GM21528 (cell line): ENCODE measurements around the gene BRD4.

Experiments
- ATAC-seq: cut with Tn5 transposase; IDR thresholded peaks from one replicate; pipeline ENCODE4 v1.9.1; 2021; ENCODE audit warnings: mild to moderate bottlenecking, moderate library complexity; ENCODE audit not compliant: unreplicated experiment, low FRiP score

Gene BRD4

DNA sequence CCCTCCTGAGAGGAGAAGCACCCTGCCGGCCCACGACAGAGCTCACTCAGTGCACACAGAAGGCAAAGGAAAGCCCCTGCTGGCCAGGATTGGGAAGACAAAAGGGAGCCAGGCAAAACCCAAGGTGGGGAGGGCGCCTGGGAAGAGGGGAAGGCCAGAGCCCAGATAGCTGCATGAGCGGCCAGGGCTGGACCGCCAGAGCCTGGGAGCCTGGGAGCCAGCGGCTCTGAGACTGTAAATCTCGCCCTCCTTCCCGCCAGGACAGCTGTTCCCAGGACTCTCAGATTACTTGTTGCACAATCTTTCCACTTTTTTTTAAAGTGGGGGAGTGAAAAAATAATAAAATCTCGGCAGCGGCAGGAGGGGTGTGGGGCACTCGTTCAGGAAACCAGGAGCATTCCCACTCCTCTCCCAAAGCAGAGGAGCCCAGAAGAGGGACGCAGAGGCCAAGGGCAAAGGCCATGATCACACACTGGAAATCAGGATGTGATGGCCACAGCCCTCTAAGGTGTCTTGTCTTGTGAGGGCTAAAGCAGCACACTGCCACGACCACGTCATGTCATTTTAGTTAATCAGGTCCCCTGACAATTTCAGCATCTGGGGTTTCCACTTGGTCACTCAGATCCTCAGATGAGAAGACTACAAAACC lies 80.5 kb downstream of the BRD4 start:
- ATAC-seq: no peak

DNA sequence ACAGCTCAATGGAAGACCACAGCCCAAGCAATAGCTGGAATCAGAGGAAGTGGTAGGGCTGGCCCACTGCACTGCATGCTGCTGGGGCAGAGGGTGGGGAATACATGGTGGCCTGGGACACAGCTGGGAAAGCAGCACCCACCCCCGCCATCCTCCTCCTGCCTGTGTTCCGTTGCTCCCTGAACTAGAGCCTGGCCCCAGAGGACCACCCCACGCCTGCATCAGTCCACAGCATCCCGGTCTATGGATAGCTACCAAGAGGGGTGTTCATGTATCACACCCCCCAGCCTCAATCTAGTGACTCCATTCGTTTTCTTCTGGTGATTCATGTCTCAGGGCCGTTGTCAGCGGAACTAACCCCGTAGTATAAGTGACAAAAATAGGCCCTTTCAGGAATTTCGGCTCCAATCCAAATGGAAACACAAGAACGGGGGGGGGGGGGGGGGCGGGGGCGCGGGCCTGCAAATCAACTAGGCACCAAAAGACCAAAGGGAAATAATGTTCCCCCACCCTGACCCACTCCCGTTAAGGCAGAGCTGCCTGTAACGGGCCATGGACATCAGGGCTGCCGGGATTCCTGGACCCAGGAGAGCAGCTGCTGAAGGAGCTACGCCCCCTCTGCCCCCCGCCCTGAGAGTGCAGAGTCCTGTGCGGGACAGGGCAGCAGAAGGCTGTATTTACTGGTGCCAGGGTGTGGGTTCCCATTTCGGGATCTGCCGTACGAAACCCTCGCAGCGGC lies 81.2 kb downstream of the BRD4 start:
- no peak for ATAC-seq

GRCh38 chr19:15250640-15250993 lies 81.7 kb downstream of the BRD4 start:
- no peak for ATAC-seq

DNA sequence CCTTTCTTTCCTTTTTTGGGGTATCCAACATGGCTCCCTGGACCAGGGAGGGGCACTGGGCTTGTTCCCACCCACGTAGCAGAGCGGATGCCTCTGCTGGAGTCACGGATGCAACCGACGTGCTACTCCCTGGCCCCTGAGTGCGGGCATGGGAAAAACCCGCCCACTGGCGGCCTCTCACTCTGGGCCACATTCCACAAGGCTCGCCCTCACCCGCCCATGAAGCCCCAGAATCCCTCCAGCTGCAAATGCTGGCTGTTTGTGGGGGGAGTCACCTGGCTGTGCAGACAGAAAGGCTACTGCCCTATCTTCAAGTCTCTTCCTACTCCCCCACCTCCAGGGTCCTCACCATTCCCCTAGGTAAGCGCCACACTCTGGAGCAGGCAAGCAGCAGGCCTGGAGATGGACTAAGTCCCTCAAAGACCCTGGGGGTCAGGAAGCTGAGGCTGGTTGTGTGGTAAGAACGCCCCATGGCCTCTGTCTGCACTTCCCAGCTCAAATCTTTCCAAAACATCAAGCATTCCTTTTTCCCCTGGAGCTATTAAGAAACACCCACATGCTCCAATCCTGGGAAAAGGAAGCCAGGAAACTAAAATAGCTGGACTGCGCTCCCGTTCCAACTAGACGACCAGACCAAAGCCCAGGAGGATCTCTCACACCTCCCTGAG lies 82.2 kb downstream of the BRD4 start:
- ATAC-seq: no peak

- no peak for ATAC-seq
Observed at GRCh38 chr19:15249528-15249874, 82.8 kb downstream of the BRD4 start.

DNA sequence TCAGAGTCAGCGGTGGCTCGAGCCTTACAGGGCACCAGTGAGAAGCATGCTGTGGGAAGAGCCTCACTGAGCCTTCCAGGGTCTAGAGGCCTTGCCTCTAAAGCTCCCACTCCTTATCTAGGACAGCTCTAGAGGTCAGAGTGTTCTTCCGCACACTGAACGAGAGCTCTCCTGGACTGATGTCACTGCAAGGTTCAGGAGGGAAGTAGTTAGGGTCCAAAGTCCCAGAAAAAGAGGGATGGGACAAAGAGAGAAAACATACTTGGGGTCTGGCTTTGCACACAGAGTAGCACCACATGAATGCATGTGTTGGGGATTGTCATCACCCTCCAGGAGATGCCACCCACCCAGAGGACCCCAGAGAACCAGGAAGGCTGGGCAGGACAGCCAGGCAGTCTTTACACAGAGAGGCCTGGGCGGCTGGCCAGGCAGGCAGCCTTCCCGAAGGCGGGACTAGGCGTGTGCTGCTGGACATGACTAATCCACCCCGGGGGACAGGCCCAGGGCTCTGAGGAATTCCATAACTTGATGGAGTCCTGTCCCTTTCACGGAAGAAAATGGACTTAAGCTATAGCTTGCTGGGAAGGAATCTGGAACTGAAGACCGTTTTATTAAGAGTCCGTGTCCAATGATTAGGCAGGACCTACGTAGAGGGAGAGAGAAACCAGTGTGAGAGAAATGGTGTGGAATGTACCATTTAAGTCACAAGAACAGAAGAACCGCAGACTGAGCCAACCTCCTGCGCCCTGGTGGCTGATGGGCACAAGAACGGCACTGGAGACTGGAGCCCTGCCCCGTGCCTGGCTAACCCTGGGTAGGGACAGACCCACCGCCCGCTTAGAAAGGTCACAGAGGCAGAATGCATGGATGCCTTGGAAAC lies 83.5 kb downstream of the BRD4 start:
- ATAC-seq: no peak

- no peak for ATAC-seq
Observed at GRCh38 chr19:15248106-15248505, 84.2 kb downstream of the BRD4 start.

GRCh38 chr19:15247107-15248014 lies 85.0 kb downstream of the BRD4 start:
- no peak for ATAC-seq

DNA sequence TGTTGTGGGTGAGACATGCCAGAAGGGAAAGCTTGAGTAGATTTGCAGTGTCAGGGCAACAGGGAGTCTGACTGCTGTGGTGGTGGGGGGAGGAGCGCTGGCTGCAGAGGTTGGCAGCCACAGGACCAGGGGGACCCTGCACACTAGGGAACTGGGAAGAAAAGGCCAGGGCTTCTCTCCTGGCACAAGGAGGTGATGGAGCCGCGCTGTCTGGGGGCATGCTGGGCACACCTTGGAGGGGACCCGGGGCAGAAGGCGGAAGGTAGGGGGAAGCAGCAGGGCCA lies 86.2 kb downstream of the BRD4 start:
- ATAC-seq: no peak

GRCh38 chr19:15245370-15246197 lies 86.8 kb downstream of the BRD4 start:
- no peak for ATAC-seq

DNA sequence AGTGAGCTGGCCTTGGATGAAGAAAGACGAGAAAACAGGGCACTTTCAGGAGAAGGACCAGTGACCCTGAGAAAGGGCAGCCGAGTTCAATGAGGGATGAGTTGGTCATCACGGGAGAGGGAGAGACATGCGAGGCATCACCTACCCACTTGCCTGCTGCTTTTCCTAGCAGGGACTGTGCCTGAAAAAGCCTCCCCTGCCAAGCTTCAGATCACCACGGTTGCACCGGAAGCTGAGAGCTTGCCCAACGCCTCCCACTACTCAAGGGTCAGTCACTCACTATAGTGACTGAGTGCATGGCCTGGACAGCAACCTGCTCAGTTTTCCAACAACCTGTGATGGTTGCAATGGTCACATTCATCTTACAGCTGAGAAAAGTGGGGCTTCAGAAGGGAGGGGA lies 87.5 kb downstream of the BRD4 start:
- no peak for ATAC-seq

DNA sequence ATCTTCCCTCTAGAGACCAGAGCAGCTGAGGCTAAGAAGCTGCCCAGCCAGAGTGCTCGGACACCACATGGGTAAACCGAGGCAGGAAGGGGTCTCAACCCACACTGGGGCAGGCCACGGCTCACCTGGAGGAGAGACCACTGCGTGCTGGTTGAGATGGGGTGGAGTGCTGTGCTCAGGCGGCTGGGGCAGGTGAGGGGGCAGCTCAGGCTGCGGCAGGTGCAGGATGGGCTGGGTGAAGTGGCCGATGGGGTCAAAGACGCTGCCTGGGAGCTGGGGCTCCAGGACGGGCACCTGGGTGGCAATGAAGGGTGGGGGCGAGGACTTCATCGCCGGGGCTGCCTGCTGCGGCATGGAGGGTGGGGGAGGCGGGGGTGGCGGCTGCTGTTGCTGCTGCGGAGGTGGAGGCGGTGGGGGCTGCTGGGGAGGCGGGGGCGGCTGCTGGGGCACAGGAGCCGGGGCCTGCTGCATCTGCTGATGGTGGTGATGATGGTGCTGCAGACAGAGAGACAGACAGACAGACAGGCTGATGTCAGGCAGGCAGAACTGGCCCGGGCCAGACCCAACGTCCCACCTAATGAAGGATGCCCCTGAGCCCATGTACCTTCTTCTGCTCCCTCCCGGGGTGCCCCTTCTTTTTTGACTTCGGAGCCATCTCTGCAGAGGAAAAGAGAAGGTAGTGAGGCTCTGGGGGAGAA lies 88.1 kb downstream of the BRD4 start:
- no peak for ATAC-seq

- no peak for ATAC-seq
Observed at GRCh38 chr19:15243236-15243957, 88.9 kb downstream of the BRD4 start.

GRCh38 chr19:15241259-15241910 lies 91.0 kb downstream of the BRD4 start:
- no peak for ATAC-seq

DNA sequence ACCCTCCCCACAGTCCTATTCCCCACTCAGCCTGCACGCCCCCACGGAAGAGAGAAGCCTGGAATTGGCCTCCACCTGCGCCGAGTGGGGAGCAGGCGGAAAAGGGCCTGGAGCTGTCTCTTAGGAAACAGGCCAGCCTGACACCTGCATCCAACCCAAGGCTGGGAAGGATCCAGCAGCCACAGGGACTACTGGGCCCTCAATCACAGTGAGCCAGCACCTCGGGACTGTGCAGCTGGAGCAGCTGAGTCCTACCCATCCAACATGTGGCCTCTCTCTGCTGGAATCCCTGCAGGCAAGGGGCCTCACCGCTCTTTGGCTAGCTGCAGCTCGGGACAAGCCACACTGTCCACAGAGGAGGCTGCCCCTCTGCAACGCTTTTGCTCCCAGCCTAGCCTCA lies 91.8 kb downstream of the BRD4 start:
- no peak for ATAC-seq

GRCh38 chr19:15239337-15239949 lies 92.9 kb downstream of the BRD4 start:
- ATAC-seq: no peak

DNA sequence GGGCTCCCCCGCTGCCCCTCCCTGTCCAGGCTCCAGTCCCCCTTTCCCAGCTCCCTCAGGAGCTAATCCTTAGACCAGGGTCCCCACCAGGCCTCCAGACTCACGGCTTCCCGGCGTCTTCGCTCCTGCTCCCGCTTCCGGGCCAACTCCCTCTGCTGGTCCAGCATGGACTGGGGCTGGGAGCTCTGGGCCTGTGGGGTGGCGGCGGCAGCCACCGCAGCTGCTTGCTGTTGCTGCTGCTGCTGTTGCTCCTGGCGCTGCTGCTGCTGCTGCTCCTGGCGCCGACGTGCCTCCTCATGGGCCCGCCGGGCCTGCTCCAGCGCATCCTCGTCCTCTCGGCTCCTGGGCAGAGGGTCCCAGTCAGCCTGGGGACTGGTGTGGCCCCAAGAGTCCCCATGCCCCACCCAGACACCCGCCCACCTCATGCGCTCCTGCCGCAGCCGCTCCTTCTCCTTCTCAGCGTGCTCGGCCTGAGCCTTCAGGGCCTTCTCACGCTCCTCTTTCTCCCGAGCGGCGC lies 93.6 kb downstream of the BRD4 start:
- no peak for ATAC-seq
